ENCODE results near the gene OR10G3. TPM values are rescaled to one million over a fixed set of nuclear protein-coding genes. Genes with fewer than 3 reads are reported as not detected.

The OR10G3 gene
- total RNA-seq, 4 donors from 2014 or later = not detected

DNA sequence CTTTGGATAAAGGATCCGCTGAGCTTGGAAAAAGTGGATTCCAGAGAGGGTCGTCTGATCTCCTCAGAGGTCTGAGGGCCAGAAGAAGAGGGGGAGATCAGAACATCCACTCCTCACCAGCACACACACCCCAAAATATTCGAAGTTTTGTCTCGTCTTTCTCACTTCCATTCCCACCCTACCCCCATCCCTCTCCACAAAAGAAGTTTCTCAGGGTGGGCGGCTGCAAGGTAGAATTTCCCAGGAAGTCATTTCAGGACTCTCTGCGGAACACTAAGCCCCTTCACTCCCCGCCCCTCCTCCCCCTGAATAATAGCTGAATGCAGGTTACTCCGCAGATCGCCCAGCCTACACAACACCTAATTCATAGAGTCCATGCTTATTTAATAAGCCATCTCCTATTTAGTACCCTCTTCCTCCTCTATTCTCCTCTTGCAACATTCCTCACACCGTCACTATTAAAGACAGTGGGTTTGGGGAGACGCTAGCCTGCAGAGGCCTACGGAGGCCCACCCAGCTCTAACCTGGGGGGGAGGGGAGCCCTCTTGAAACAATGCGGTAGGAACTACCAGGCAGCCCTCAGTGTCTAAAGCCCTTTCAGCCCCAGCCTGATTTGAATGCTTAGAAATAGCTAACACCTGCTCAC, 53.1 kb downstream of the OR10G3 start:
- no peaks in the 10 kb centered on the region for H3K36me3 ChIP-seq
- H3K9me3 ChIP-seq = no peaks in the 10 kb centered on the region
- TF ChIP-seq CTCF (IDR thresholded peaks at IDR 0.05) = no peak
- no peak for TF ChIP-seq POLR2A (IDR thresholded peaks at IDR 0.05)
- TF ChIP-seq POLR2AphosphoS5 (IDR thresholded peaks at IDR 0.05) = no peak
- TF ChIP-seq EP300 (IDR thresholded peaks at IDR 0.05) = no peak
- no peaks in the 10 kb centered on the region for H3K27me3 ChIP-seq
- WGBS = 27% methylated on average over 13 of the region's 13 CpGs
- peaks cover 20% of the 10 kb centered on the region for H3K4me1 ChIP-seq
- H3K27ac ChIP-seq = no peak overlapping the region
- peak overlapping the region; percentile 78 for H3K4me3 ChIP-seq
- DNase-seq (ENCODE audit: low spot score in 2 of 2) = no peak

- no peaks in the 10 kb centered on the region for H3K9me3 ChIP-seq
- peak in 1 of 2 donors; percentile 83 for DNase-seq (ENCODE audit: low spot score in 2 of 2)
- H3K4me3 ChIP-seq = peak within 1 kb of the TSS; percentile 78
- no peak within 1 kb of the TSS for H3K27ac ChIP-seq
- TF ChIP-seq POLR2AphosphoS5 (IDR thresholded peaks at IDR 0.05) (no peak), POLR2A (IDR thresholded peaks at IDR 0.05) (no peak), CTCF (IDR thresholded peaks at IDR 0.05) (no peak), EP300 (IDR thresholded peaks at IDR 0.05) (no peak)
- H3K27me3 ChIP-seq = no peaks in the 10 kb centered on the region
- under 1% methylated on average over 30 of the region's 43 CpGs for WGBS
- H3K4me1 ChIP-seq = peaks cover 20% of the 10 kb centered on the region
- H3K36me3 ChIP-seq = no peaks in the 10 kb centered on the region
These were observed 53.8 kb downstream of the OR10G3 start, which contains the start of gene SALL2 for GRCh38 chr14:21525962-21526671. TSS of gene SALL2 (minus strand) at chr14:21526346. CDS start at chr14:21526127, 219 bp downstream.

DNA sequence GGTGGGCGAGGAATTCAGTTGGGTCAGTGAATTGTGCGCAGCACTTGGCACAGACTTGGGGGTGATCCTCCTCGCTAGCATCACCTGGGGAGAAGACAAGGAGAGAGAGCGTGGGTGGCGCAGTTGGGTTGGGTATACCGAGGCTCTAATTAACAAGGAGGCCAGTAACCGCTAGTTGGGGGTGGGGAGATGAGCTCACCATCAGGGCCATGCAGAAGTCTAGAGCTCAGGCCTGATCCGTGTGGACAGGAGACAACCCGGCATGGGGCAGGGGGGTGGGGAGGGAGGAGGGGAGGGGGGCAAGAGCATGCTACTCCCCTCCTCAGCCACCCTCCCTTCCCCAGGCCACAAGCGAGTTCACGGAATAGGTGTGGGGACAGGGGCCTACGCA, 54.3 kb downstream of the OR10G3 start:
- H3K36me3 ChIP-seq = no peaks in the 10 kb centered on the region
- no peaks in the 10 kb centered on the region for H3K9me3 ChIP-seq
- no peak for DNase-seq (ENCODE audit: low spot score in 2 of 2)
- WGBS = 30% methylated on average over 8 of the region's 12 CpGs
- H3K4me3 ChIP-seq = peak overlapping the region; percentile 78
- TF ChIP-seq POLR2A (IDR thresholded peaks at IDR 0.05) = no peak
- TF ChIP-seq EP300 (IDR thresholded peaks at IDR 0.05) = no peak
- no peak for TF ChIP-seq CTCF (IDR thresholded peaks at IDR 0.05)
- TF ChIP-seq POLR2AphosphoS5 (IDR thresholded peaks at IDR 0.05) = no peak
- H3K4me1 ChIP-seq = peaks cover 20% of the 10 kb centered on the region
- H3K27ac ChIP-seq = no peak overlapping the region
- H3K27me3 ChIP-seq = no peaks in the 10 kb centered on the region

GRCh38 chr14:21524575-21525490, 55.0 kb downstream of the OR10G3 start:
- Histone ChIP-seq H3K4me1 (peaks cover 20% of the 10 kb centered on the region), H3K9me3 (no peaks in the 10 kb centered on the region), H3K36me3 (no peaks in the 10 kb centered on the region), H3K27ac (no peak overlapping the region), H3K27me3 (no peaks in the 10 kb centered on the region), H3K4me3 (peak overlapping the region; percentile 78)
- WGBS = 70% methylated on average over 13 of the region's 18 CpGs
- no peak for DNase-seq (ENCODE audit: low spot score in 2 of 2)
- TF ChIP-seq CTCF (IDR thresholded peaks at IDR 0.05) (no peak), EP300 (IDR thresholded peaks at IDR 0.05) (no peak), POLR2AphosphoS5 (IDR thresholded peaks at IDR 0.05) (no peak)

Measured in suprapubic skin (tissue), 4 donors.